GM18868 (cell line): ENCODE measurements around the gene CYP4B1.
"Not testable (repeated sequence)": the region's sequence is repeated elsewhere in the genome, so short reads cannot be mapped to it uniquely, and the experiment has no call there.

Experiments used
- ATAC-seq: cut with Tn5 transposase; IDR thresholded peaks from one replicate; pipeline ENCODE4 v1.9.1; 2021; ENCODE audit warnings: mild to moderate bottlenecking, moderate library complexity; ENCODE audit not compliant: unreplicated experiment

Gene CYP4B1

GRCh38 chr1:46798810-46799209 lies at the start of gene CYP4B1:
TSS of gene CYP4B1 (plus strand) at chr1:46799046. CDS start at chr1:46799082, 36 bp downstream.
- no peak for ATAC-seq

GRCh38 chr1:46749404-46749803 lies 49.4 kb upstream of the CYP4B1 start:
- no peak for ATAC-seq

- no peak for ATAC-seq
These were observed 48.9 kb upstream of the CYP4B1 start for GRCh38 chr1:46749921-46750404.

- ATAC-seq = no peak
These were observed 44.9 kb upstream of the CYP4B1 start for GRCh38 chr1:46753985-46754384.

- ATAC-seq = not testable (repeated sequence)
These were observed 44.1 kb upstream of the CYP4B1 start for GRCh38 chr1:46754707-46755106.

- no peak for ATAC-seq
These were observed 43.7 kb upstream of the CYP4B1 start for GRCh38 chr1:46755121-46755520.

- no peak for ATAC-seq
These were observed 41.4 kb upstream of the CYP4B1 start for GRCh38 chr1:46757247-46757955.

GRCh38 chr1:46757956-46758528 lies 40.8 kb upstream of the CYP4B1 start:
- no peak for ATAC-seq

GRCh38 chr1:46760558-46761166 lies 38.2 kb upstream of the CYP4B1 start:
- ATAC-seq = no peak

GRCh38 chr1:46761740-46762139 lies 37.1 kb upstream of the CYP4B1 start:
- ATAC-seq = no peak

GRCh38 chr1:46764402-46764801 lies 34.4 kb upstream of the CYP4B1 start:
- ATAC-seq = no peak

GRCh38 chr1:46767649-46768282 lies 31.1 kb upstream of the CYP4B1 start:
- ATAC-seq = no peak

GRCh38 chr1:46768445-46768844 lies 30.4 kb upstream of the CYP4B1 start:
- ATAC-seq = no peak

GRCh38 chr1:46769028-46769740 lies 29.7 kb upstream of the CYP4B1 start:
- ATAC-seq = no peak

- no peak for ATAC-seq
These were observed 28.3 kb upstream of the CYP4B1 start for GRCh38 chr1:46770541-46770940.

- ATAC-seq = no peak
These were observed 26.3 kb upstream of the CYP4B1 start for GRCh38 chr1:46772571-46772970.

- no peak for ATAC-seq
These were observed 24.5 kb upstream of the CYP4B1 start for GRCh38 chr1:46774297-46774696.

GRCh38 chr1:46778456-46778855 lies 20.4 kb upstream of the CYP4B1 start:
- not testable (repeated sequence) for ATAC-seq

GRCh38 chr1:46784666-46785065 lies 14.2 kb upstream of the CYP4B1 start:
- no peak for ATAC-seq

- not testable (repeated sequence) for ATAC-seq
These were observed 10.2 kb upstream of the CYP4B1 start for GRCh38 chr1:46788634-46789033.
